22Rv1 (cell line): Measurements from ENCODE around the gene RIPPLY3.

Experiments
- CTCF ChIP-seq: fragments of 450-650 bp; IDR thresholded peaks from 2 replicates; pipeline ENCODE4 v1.5.1; 2017; ENCODE audit warnings: mild to moderate bottlenecking
- ZFX ChIP-seq: fragments of 450-650 bp; IDR thresholded peaks from 2 replicates; pipeline ENCODE4 v1.6.1; 2017; ENCODE audit warnings: antibody characterized with exemption, borderline replicate concordance

GRCh38 chr21:37064841-37065240 is 58.3 kb downstream of the RIPPLY3 start:
- TF ChIP-seq CTCF (no peak), ZFX (no peak)
